MG63 (cell line): ENCODE results near the gene SNX25. TPM values are rescaled to one million over a fixed set of nuclear protein-coding genes. Genes with fewer than 3 reads are reported as not detected.
"Not testable (repeated sequence)": the region's sequence is repeated elsewhere in the genome, so short reads cannot be mapped to it uniquely, and the experiment has no call there.

Source experiments
- DNase-seq: peaks from one replicate; pipeline ENCODE4 v3.0.0-alpha.2; 2020
- H3K27me3 ChIP-seq: fragments of 250-450 bp; sonication (Bioruptor Pico); 2 replicates; pipeline ENCODE4 v1.5.1; 2020; ENCODE audit warnings: mild to moderate bottlenecking, moderate library complexity
- H3K36me3 ChIP-seq: fragments of 250-450 bp; sonication (Bioruptor Pico); 2 replicates; pipeline ENCODE4 v1.5.1; 2020; ENCODE audit warnings: mild to moderate bottlenecking, moderate library complexity
- H3K4me3 ChIP-seq: fragments of 250-450 bp; sonication (Bioruptor Pico); 2 replicates; pipeline ENCODE4 v1.5.1; 2020; ENCODE audit warnings: mild to moderate bottlenecking, moderate library complexity
- H3K9me3 ChIP-seq: fragments of 250-450 bp; sonication (Bioruptor Pico); 2 replicates; pipeline ENCODE4 v1.5.1; 2020; ENCODE audit warnings: mild to moderate bottlenecking, moderate library complexity
- total RNA-seq: library from RNA; depleted of rRNA; stranded (reverse); fragments of >200 nt; shearing (Covaris generic); gene quantifications from 2 replicates; pipeline ENCODE4 v1.2.3, GENCODE V29; 2014; ENCODE audit warnings: low replicate concordance

Gene SNX25
- total RNA-seq, 1 experiment from 2014 or later, result 8.2 TPM

DNA sequence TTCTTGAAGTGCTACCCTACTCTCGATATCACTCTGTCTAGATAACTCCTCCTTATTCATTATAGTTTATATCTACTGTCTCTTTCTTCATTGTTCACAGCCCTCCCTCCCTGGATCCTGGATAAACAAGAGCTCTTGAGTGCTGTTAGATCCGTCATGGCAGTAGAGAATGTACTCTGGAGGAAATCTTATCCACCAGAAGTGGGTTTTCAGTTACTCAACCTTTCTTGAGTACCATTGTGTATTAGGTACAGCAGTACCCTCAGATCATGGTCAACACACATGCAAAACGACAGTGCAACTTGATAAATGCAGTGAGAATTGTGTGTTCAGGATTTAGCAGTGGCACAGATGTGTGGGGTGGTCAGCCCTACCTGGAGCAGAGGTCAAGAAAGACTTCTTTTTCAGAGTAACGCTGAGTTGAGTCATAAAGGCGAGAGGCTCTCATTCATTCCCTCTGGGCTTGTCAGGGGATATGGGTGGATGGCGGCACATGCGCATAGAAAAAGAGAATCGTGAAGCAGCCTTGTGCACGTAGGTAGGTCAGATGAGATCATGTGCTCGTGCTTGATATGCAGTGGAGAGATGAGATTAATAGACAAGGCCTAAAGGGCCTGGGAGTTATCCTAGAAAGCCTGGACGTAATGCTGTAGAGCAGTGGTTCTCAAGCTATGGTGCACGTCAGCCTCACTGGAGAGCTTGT lies 89.5 kb downstream of the SNX25 start:
- Histone ChIP-seq H3K27me3 (no peaks in the 10 kb centered on the region), H3K9me3 (no peaks in the 10 kb centered on the region), H3K36me3 (no peaks in the 10 kb centered on the region), H3K4me3 (no peak overlapping the region)
- DNase-seq, result no peak

DNA sequence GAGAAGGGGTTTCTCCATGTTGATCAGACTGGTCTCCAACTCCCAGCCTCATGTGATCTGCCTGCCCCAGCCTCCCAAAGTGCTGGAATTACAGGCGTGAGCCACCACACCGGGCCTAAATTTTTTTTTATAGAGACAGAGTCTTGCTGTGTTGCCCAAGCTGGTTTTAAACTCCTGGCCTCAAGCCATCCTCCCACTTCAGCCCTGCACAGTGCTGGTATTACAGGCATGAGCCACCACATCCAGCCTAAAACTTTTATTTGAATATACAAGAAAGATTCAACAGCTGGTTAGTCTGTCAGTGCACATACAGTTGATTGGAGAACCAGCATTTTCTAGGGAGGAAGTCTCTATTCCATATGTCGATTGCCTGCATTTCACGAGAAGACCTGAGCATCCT lies 95.1 kb downstream of the SNX25 start:
- Histone ChIP-seq H3K36me3 (no peaks in the 10 kb centered on the region), H3K27me3 (no peaks in the 10 kb centered on the region), H3K9me3 (no peaks in the 10 kb centered on the region), H3K4me3 (no peak overlapping the region)
- DNase-seq, result peak; percentile 6

GRCh38 chr4:185304944-185305690 lies 95.7 kb downstream of the SNX25 start:
- Histone ChIP-seq H3K9me3 (no peaks in the 10 kb centered on the region), H3K4me3 (no peak overlapping the region), H3K36me3 (no peaks in the 10 kb centered on the region), H3K27me3 (no peaks in the 10 kb centered on the region)
- peak; percentile 1 for DNase-seq

GRCh38 chr4:185305979-185306442 lies 96.6 kb downstream of the SNX25 start:
- H3K4me3 ChIP-seq, result no peak overlapping the region
- H3K27me3 ChIP-seq, result no peaks in the 10 kb centered on the region
- no peaks in the 10 kb centered on the region for H3K36me3 ChIP-seq
- H3K9me3 ChIP-seq, result no peaks in the 10 kb centered on the region
- DNase-seq, result peak; percentile 81

DNA sequence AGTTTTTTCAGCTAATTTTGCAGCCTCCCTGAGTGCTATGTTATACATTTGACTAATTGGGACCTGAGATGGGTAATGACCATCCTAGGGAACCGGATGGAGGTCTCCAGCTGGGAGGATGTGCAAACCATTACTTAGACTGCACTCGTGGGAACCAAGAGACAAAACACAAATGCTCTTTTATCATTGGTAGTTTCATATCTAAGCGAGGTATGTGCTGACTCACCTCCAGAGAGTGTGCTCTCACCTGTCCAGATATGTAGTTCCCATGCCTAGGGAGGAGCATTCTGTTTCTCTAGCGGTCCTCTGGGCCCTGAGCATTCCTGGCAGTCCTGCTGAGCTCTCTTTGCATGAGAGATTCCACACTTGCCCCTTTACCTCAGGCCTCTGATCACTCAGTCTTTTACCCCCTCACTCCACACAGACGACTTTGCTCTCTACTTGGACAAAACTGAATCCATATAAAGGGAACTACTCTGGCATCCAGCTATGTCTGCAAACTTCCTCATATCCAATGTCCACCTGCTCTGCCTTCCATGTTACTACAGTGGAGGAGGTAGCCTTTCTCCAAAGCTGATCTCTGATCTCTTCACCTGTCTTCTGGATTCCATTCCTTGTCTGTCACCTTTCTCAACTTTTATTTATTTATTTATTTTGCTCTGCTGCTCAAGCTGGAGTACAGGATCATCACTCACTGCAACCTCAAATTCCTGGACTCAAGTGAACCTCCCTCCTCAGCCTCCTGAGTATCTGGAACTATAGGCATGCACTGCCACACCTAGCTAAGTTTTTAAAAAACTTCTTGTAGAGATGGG lies 97.9 kb downstream of the SNX25 start:
- Histone ChIP-seq H3K9me3 (no peaks in the 10 kb centered on the region), H3K27me3 (no peaks in the 10 kb centered on the region), H3K36me3 (peaks cover 2% of the 10 kb centered on the region; the same call in 1 of the 2 replicates), H3K4me3 (no peak overlapping the region)
- no peak for DNase-seq

- Histone ChIP-seq H3K36me3 (peaks cover 2% of the 10 kb centered on the region; the same call in 1 of the 2 replicates), H3K27me3 (no peaks in the 10 kb centered on the region), H3K4me3 (no peak overlapping the region), H3K9me3 (no peaks in the 10 kb centered on the region)
- DNase-seq, result no peak
These were observed 100.4 kb downstream of the SNX25 start for GRCh38 chr4:185309770-185310169.

DNA sequence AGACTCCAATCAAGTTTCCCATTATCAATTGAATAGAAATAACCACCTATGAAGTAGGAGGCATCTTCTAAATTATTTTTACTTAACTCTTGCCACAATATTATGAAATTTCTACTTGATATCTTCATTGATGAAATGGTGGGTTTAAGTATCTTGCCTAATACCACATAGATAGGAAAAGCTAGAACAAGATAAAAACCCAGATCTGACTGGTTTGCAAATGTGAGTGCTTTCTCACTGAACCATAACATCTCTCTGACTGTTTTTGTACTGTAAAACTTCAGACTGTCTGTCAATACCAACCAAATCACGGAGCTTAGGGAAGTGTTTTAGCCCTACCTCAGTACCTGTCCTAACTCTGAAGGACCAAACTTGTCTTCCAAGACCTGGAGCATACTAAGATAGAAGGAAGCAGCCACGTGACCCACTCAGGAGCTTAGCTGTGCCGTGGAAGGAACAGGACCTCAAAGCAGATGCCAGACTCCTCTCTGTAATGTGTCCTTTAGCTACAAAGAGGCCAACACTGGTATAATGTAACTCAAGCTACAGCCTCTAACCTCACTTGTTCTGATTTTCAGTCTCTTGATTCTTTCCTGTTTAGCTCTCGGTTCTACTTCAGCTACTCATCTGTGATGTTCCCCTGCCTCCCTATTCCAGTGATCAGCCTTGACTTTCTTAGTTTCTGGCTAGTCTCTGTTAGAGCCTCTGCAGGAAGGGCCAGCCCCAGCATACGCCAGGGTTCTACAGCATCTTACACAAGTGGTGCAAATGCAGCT lies 101.9 kb downstream of the SNX25 start:
- peaks cover 2% of the 10 kb centered on the region; the same call in 1 of the 2 replicates for H3K36me3 ChIP-seq
- no peak for DNase-seq
- H3K27me3 ChIP-seq, result no peaks in the 10 kb centered on the region
- H3K9me3 ChIP-seq, result no peaks in the 10 kb centered on the region
- H3K4me3 ChIP-seq, result no peak overlapping the region

GRCh38 chr4:185312699-185313098 lies 103.3 kb downstream of the SNX25 start:
- no peaks in the 10 kb centered on the region for H3K27me3 ChIP-seq
- no peak for DNase-seq
- peaks cover 2% of the 10 kb centered on the region; the same call in 1 of the 2 replicates for H3K36me3 ChIP-seq
- H3K9me3 ChIP-seq, result no peaks in the 10 kb centered on the region
- no peak overlapping the region for H3K4me3 ChIP-seq

DNA sequence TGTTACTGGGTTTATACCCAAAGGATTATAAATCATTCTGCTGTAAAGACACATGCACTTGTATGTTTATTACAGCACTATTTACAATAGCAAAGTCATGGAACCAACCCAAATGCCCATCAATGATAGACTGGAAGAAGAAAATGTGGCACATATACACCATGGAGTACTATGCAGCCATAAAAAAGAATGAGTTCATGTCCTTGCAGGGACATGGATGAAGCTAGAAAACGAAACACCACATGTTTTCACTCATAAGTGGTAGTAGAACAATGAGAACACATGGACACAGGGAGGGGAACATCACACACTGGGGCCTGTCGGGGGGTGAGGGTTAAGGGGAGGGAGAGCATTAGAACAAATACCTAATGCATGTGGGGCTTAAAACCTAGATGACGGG lies 108.1 kb downstream of the SNX25 start:
- not testable (repeated sequence) for H3K36me3 ChIP-seq, H3K27me3 ChIP-seq, H3K9me3 ChIP-seq, DNase-seq, H3K4me3 ChIP-seq

DNA sequence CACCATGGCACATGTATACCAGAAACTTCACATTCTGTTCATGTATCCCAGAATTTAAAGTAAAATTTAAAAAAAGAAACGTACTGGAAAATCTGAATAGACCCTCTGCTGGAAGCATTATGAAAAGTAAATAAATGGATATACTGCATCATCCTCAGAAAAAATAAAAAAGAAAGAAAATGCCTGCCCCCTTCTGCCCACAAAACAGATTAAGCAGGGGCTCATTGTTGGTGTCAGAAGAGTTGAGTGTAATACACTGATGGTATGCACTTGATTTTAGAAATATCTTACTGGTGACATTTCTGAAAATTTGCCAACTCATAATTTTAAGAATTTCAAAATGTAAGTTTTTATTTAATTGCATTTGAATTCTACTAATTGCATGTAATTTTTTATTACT lies 108.5 kb downstream of the SNX25 start:
- H3K27me3 ChIP-seq, result no peaks in the 10 kb centered on the region
- H3K36me3 ChIP-seq, result no peaks in the 10 kb centered on the region
- H3K4me3 ChIP-seq, result no peak overlapping the region
- DNase-seq, result no peak
- no peaks in the 10 kb centered on the region for H3K9me3 ChIP-seq

GRCh38 chr4:185318679-185319078 lies 109.3 kb downstream of the SNX25 start:
- Histone ChIP-seq H3K27me3 (no peaks in the 10 kb centered on the region), H3K36me3 (no peaks in the 10 kb centered on the region), H3K9me3 (no peaks in the 10 kb centered on the region), H3K4me3 (no peak overlapping the region)
- DNase-seq, result no peak

DNA sequence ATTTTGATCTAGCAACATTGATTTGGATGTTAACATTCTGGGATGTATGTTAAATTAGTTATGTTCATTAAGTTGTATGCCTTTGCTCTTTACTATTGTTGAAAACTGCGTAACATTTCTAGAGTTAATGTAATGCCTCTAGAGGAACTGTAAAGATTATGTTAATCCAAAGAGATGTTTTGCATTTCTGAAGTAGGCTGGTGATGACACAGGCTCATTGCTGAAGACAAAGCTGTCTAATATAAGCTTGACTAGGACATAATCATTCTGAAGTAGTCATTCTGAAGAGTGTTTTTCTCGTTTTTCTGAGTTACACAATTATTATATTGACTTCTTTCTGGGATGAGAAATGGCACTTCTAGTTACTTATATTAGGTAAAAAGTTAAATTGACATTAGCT lies 113.4 kb downstream of the SNX25 start:
- H3K27me3 ChIP-seq, result no peaks in the 10 kb centered on the region
- DNase-seq, result no peak

DNA sequence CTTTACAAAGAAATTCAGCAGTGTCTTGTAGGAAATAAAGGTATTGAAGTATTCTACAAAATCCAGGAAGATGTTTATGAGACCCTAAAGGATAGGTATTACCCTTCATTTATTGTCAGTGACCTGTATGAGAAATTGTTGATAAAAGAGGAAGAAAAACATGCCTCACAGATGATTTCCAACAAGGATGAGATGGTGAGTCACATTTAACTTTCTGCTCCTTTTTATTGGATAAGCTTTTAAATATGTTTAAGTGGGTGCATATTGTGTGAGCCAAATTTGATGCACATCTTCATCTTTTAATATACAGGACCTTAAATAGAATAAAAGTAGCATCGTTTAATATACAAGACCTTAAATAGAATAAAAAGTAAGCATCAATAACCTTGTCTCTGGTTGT lies 114.2 kb downstream of the SNX25 start:
- DNase-seq, result no peak
- H3K36me3 ChIP-seq, result no peaks in the 10 kb centered on the region
- no peaks in the 10 kb centered on the region for H3K27me3 ChIP-seq
- H3K4me3 ChIP-seq, result no peak overlapping the region
- H3K9me3 ChIP-seq, result no peaks in the 10 kb centered on the region

More for the DNA sequence above, 113.4 kb downstream of the SNX25 start:
- H3K9me3 ChIP-seq, result no peaks in the 10 kb centered on the region
- H3K36me3 ChIP-seq, result no peaks in the 10 kb centered on the region
- no peak overlapping the region for H3K4me3 ChIP-seq

GRCh38 chr4:185324361-185324760 lies 115.0 kb downstream of the SNX25 start:
- DNase-seq, H3K27me3 ChIP-seq, H3K36me3 ChIP-seq, H3K4me3 ChIP-seq, H3K9me3 ChIP-seq: not testable (repeated sequence)

- H3K9me3 ChIP-seq, DNase-seq, H3K36me3 ChIP-seq, H3K4me3 ChIP-seq, H3K27me3 ChIP-seq: not testable (repeated sequence)
These were observed 116.3 kb downstream of the SNX25 start for GRCh38 chr4:185325721-185326120.

- DNase-seq, result no peak
These were observed 119.2 kb downstream of the SNX25 start for GRCh38 chr4:185328586-185328985.

More at GRCh38 chr4:185328586-185328985, 119.2 kb downstream of the SNX25 start:
- no peaks in the 10 kb centered on the region for H3K9me3 ChIP-seq
- no peaks in the 10 kb centered on the region for H3K27me3 ChIP-seq
- H3K36me3 ChIP-seq, result no peaks in the 10 kb centered on the region
- H3K4me3 ChIP-seq, result no peak overlapping the region
